HG02763 (cell line): Measurements from ENCODE around the gene UCKL1.
A peak's percentile ranks its signal among the peaks of the same experiment; 100 is the strongest.
"Not testable (repeated sequence)": the region's sequence is repeated elsewhere in the genome, so short reads cannot be mapped to it uniquely, and the experiment has no call there.

Experiments
- ATAC-seq: cut with Tn5 transposase; IDR thresholded peaks from one replicate; pipeline ENCODE4 v1.9.1; 2021; ENCODE audit warnings: mild to moderate bottlenecking, moderate library complexity; ENCODE audit not compliant: unreplicated experiment

Gene UCKL1

DNA sequence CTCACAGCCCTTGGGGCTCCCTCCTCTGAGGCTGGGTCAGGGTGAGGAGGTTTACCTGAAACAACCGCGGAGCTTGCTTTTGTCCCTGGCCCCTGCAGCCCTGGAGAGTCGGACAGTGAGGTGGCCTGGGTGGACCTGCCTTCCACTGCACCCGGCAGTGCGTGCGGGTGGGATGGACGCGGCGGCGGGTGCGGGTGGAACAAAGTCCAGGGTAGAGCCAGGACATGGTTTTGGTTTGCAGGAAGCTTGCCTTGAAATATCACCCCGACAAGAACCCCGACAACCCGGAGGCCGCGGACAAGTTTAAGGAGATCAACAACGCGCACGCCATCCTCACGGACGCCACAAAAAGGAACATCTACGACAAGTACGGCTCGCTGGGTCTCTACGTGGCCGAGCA, 27.1 kb downstream of the UCKL1 start:
- no peak for ATAC-seq

DNA sequence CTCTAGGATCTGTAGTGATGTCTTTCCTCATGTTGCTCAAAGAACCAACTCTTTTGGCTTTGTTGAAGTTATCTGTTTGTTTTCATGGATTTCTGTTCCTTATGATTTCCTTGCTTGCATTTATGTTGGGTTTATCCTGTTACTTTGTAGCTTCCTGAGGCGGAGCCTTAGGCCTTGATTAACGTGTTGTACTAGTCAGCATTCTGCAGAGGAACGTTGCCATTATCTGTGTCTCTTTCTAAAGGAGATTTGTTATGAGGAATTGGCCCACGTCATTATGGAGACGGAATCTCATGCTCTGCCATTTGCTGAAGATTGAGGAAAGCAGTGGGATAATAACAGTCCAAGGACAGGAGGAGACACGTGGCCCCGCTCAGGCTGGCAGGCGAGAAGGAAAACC, 29.9 kb downstream of the UCKL1 start:
- no peak for ATAC-seq

DNA sequence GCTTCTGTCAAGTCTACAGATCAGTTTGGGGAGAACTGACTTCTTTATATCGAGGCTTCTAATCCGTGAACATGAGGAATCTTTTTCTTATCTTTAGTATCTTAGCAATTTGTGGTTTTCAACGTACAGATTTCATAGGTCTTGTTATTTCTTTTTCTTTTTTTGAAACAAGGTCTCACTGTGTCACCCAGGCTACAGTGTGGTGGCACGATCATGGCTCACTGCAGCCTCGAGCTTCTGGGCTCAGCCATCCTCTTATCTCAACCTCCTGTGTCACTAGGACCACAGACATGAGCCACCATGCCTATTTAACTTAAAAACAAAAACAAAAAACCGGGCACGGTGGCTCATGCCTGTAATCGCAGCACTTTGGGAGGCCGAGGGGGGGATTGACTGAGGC, 32.0 kb downstream of the UCKL1 start:
- ATAC-seq: no peak

DNA sequence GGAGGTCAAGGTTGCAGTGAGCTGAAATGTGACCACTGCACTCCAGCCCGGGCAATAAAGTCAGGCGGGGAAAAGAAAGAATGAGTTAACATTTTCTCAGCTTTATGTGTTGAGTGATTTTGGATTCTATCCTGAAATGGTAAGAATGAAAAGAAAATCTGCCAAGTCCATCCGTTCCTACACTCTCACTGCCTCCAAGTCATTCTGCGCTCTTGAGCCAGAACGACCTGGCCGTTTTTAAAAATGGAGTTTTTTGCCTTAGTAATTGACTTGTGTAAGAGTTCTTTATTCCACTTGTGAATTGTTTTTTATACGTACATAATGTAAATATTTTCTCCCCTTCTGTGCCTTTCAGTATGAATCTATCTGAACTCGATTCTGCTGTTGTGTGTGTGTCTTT, 32.6 kb downstream of the UCKL1 start:
- ATAC-seq: no peak

DNA sequence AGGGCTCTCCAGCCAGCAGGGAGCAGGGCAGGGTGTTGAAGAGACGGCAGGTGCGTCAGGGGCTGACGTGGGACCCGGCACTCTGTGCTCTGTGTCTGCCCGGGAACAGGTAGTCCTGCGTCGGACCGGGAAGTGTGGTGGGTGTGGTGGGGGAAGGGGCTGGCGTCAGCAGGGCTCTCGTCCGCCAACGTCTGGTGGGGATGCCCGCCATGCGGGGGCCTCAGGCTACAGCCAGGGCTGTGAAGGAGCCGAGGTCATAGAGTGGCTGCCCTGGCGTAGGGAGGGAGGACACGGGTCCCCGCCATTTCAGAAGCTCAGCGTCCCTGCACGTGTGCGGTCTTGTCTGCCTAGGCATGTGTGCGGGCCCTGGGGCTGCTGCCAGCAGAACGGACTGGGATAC, 36.0 kb downstream of the UCKL1 start:
- no peak for ATAC-seq

DNA sequence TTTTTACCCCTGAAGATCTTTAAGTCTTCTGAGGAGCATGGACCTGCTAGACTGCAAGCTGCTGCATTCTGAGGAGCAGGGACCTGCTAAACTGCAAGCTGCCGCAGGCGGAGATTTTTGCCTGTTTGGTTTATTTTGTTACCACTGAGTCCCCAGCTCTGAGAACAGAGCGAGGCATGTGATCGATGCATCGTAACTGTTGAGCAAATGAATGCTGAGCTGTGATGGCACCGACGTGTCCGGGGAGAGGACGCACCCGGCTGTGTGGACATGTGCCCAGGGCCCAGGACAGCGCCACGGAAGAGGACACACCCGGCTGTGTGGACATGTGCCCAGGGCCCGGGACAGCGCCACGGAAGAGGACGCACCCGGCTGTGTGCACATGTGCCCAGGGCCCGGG, 37.1 kb downstream of the UCKL1 start:
- no peak for ATAC-seq

DNA sequence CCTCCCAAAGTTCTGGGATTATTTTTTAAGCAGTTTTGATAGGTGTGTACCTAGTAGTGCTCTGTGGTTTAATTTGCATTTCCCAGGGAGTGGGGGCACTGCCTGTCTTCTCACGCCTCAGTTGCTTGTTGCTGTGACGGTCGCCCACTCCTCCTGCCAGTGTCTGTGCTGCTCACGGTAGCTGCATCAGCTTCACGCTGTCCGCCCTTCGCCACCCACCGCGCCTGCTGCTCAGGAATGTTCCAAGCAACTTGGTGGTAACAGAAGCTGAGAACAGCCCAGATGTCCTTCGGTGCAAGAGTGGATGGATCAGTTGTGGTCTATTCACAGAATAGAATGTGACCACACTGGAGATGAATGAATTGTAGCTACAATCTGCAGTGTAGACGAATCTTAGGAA, 38.4 kb downstream of the UCKL1 start:
- ATAC-seq: no peak

DNA sequence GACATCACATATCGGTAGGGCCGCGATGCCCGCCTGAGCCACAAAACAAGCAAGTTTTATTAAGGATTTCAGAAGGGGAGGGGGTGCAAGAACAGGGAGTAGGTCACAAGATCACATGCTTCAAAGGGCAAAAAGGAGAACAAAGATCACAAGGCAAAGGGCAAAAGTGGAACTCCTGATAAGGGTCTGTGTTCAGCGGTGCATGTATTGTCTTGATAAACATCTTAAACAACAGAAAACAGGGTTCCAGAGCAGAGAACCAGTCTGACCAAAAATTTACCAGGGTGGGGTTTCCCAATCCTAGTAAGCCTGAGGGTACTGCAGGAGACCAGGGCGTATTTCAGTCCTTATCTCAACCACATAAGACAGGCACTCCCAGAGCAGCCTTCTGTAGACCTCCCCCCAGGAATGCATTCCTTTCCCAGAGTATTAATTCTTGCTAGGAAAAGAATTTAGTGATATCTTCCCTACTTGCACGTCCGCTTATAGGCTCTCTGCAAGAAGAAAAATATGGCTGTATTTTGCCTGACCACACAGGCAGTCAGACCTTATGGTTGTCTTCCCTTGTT, 39.8 kb downstream of the UCKL1 start:
- ATAC-seq: not testable (repeated sequence)

DNA sequence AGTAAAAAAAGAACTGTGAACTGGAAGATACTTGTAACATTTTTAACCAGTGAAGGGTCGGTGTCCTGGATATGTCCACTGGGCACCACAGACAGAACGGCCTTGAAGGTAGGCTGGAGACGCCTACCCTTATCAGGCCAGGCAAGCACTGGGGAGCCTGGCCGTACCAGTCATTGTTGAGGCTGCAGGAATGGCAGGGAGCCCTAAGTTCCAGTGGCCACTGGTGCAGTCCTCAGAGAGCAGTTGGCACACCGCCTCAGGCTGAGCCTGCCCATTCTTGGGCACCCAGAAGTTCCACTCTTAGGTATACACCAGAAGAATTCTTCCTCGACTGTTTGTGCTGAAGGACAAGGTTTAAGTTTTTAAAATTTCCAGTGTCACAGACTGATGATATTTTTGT, 40.7 kb downstream of the UCKL1 start:
- no peak for ATAC-seq

DNA sequence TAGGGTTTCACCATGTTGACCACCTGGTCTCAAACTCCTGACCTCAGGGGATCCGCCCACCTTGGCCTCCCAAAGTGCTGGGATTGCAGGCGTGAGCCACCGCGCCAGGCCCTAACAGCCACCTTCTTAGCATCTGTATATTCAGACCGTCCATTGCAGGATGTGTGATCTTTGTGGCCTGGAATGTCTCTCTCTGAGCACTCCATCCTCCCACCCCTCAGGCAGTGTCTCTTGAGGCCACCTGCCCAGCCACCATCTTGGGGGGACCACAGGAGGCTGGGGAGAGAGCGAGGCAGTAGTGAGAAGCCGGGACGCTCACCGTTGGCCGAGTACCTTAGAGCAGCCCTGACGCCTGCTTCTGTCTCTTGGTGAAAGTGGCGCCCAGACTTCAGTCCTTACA, 42.4 kb downstream of the UCKL1 start:
- ATAC-seq: no peak

DNA sequence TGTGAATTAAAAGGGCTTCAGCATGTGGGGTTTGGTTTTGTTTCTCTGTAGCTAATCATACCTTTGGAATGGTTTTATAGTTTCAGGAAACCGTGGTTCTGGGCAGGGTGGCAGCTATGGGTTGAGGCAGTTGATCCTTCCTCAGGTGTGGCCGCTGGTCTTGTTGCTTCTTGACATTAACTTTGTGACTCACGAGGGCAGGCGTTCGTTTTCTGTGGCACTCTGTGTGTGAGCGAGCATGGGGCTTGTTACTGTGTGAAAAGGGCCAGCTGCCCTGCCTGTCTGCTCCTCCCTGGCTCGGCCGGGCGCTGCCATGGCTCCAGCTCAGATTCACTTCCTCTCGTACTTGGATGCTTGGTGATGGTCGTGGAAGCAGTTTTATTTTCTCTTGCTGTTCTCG, 45.0 kb downstream of the UCKL1 start:
- ATAC-seq: no peak

DNA sequence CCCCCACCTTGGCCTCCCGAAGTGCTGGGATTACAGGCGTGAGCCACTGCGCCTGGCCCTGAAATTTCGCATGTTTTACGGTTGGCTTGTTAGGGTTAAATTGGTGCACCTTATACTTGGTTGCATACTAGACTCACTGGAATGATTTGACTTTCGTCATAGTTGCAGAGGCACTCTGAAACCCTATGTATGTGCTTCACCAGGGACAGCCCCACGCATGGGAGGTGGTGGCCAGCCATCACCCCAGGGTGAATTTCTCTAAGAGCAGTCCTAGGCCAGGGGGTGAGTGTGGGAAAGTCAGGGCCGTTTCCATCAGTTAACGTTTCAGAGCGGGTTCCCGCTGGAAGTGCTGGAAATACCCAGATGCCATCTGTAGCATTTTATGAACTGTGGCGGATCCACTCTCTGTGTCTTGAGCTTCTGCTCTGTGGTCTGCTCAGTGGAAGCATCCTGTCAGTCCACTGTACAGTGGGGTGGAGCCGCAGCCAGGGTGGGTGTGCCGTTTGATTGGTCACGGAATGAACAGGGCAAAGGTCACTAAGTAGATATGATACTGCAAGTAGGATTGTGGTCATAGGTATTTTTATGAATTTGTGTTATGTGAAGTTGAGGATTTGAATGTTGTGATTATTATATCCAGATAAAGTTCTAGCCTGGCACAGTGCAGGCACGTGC, 48.1 kb downstream of the UCKL1 start:
- ATAC-seq: no peak

DNA sequence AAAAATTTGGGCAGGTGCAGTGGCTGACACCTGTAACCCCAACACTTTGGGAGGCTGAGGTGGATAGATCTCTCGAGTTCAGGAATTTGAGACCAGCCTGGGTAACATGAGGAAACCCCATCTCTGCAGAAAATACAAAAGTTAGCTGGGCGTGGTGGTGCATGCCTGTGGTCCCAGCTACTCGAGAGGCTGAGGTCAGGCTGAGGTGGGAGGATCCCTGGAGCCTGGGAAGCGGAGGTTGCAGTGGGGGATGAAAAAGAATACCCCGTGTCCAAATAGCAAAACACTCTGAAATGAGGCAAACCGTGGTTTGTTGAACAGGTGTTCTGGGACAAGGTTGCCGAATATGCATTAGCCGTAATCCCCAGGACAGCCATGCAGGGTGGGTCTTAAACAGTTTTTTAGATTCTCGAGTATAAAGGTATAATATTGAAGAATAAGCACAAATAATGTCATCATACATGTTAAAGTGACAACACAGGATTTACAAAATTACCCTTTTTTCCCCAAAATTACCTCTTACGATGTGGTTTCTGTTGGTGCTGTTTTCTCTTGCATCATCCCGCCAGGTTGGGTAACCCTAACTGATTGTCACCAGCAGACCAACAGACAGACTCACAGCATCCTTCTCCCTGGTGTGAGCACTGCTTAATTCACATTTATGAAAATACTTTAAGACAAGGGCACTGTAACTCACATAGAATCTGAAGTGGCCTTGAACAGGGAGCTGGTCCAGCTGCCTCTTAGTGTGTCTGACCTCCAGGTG, 52.2 kb downstream of the UCKL1 start:
- no peak for ATAC-seq

DNA sequence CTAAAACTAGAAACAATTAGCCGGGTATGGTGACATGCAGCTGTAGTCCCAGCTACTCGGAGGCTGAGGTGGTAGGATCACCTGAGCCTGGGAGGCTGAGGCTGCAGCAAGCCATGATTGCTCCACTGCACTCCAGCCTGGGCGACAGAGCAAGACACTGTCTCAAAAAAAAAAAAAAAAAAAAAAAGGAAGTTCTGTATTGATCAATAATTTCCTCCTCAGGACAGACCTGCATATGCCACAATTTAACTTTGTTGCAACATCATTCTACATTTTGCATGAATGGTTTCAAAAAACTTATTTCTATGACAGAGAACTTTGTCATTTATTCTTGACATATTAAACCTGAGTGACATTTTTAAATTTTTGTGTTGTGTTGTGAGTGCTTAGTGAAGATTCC, 55.8 kb downstream of the UCKL1 start:
- ATAC-seq: no peak

DNA sequence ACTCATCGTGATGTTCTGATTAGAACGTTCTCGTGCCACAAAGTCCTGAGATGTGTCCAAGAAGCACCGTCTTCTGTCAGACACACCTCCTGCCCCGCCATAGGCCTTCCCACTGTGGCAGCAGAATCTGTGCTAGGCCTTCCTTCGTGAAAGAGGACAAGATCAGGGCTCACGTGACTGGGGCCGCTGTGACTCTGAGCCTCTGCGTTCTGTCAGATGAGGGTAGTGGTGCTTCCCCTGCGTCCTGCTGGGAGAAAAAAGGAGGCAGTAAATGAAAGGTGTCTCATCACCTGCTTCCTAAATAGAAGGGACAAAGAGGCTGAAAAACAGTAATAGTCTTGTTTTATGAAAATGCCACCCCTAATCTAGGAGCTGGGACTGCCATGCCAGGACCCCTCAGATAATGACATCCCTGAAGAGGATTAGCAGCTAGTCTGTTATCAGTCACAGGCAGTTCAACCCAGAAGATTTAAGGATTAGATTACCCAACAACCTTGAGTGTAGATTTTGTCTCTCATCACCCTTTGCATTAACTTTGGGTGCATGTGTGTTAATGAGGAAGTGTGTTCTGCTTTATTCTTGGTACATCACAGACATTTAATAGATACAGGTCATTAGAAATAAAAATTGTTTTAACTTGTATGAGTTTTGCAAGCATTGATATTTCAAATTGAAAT, 57.2 kb downstream of the UCKL1 start:
- ATAC-seq: no peak

DNA sequence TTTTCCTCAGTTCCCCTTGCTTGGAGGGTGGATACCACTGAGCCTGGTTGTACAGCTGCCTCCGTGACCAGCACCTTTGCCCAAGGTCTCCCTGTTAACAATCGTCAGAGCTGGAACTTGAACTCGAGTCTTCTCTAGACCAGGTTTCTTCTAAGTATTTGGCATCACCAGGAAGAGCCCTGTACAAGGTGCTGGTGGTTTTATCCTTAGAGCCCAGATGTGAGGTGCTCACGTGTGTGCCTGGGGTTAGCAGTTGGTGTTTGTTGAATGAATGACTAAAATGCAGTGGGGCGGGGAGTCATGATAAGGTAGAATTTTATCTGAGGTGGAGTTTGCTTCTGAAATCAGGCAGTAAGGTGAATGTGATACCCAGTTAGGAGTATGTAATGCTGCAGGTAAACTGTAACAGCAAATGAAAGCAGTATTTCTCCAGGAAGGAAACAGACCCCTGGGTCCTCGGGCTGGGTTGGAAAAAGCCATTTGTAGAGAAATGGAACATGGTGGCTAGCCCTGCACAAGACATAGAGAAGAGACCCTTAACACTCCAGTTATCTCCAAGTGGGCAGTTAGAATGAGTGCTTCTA, 58.1 kb downstream of the UCKL1 start:
- ATAC-seq: no peak

DNA sequence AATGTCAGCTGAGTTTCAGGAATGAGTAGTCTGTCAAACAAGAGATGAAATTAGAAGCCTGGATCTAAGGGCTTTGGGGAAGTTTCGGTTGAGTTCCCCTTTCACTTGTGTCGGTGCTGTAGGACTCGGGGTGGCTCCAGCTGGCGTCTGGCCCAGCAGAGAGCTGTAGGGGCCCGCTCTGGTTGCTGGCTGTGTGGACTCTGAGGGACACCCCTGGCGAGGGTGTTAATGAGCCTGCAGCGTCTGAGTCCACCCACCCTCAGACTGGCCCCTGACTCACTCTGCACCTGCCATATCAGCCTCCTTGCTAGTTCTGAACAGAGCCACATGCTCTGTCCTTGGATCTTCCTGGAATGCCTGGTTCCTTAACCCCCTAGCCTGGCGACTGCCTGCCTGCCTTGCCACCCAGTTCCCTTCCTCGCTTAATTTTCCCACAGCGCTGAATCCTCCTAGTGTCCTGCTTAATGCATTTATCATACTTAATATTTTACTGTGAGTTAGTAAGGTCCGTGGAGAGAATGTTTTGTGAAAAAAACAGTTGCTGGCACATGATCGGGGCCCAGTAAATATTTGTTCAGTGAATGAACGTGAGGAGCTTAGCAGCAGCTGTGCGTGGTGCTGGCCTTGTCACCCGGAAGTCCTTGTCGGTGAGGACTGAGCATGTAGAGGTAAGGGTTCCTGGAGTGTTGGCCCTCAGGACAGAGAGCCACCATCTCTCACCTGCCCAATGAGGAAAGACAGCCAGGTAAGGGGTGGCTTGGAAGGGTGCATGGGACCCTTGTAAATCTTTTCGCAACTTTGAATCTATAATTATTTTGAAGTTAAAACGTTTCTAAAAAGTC, 59.7 kb downstream of the UCKL1 start:
- no peak for ATAC-seq

DNA sequence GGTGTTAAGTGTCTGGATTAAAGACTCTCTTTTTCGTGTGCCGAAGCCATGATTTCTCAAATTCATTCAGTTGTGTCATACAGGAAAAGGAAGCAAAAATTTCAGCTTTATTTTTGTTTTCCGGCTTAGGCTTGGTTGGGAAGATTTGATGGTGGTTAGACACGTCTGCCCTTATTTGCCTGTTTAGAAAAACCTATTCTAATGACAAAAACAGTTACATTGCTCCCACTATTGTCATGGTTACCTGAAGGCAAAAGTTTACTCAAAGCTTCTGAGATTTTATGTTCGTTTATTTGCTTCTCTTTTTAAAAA, 60.3 kb downstream of the UCKL1 start:
- no peak for ATAC-seq

DNA sequence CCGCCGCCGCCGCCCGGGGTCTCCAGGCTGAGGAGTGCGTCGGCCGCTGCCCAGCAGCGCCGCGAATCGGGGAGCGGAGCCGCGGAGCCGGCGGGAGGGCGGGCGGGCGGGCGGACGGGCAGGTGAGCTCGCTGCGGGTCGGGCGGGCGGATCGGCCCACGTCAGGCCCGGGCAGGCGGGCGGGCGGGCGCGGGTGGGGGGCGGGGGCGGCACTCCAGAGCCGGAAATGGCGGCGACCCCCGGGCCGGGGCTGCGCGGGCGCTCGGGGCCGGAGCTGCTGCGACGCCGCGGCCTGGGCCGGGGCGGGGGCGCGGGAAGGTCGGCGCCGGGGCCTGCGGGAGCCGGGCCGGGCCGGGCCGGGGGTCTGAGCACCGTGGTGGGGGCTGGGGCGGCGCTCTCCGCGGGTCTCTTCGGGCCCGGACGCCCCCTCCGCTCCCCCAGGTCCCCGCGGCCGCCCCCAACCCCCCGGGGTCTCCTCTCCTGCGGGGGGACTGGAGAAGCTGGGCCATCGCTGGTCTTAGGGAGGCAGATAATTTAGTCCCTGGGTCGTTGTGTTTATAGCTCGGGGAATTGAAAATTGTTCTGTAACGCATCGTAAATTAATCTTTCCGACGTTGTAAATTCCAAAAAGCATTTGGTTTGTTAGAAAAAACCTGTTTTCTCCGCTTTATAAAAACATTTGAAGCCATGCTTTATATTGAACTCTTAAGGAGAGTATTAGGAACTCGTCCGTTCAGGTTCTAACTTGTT, 60.8 kb downstream of the UCKL1 start:
- ATAC-seq: peak; percentile 13
